Limb (tissue), 2 donors: Measurements from ENCODE around the gene ZNF24.

Experiments used
- DNase-seq, 2 donors: peaks; one replicate each; pipeline ENCODE4 v3.0.0-alpha.2; 2016; ENCODE audit errors: extremely low spot score in 2 of 2

Gene ZNF24

GRCh38 chr18:35343936-35344735 is at the start of gene ZNF24:
Gene ZNF24 (minus strand): TSS chr18:35344420. CDS start chr18:35340650, 3,770 bp downstream.
- peak; percentile 96 to 98 for DNase-seq

DNA sequence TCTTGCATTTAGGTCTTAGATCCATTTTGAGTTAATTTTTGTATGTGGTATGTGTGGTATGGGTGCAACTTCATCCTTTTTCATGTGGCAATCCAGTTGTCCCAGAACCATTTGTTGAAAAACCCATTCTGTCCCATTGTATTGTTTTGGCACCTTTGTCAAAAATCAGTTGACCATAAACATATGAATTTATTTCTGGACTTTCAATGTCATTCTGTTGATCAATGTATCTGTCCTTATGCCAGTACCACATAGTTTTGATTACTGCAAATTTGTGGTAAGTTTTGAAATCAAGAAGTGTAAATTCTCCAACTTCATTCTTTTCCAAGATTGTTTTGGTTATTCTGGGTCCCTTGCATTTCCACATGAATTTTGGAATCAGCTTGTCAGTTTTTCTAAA is 49.5 kb upstream of the ZNF24 start:
- no peak for DNase-seq

DNA sequence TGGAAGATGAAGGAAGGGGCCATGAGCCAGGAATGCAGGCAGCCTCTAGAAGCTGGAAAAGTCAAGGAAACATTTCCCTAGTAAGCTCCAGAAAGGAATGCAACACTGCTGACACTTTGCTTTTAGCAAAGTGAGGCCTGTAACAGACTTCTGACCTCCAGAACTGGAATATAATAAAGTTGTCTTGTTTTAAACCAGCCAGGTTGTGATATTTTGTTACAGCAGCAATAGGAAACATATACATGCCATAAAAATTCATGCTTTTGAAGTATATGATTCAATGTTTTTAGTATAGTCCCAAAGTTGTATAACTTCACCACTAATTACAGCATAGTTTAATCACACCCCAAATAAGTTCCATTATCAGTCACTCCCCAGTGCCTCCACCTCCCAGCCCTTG is 48.2 kb upstream of the ZNF24 start:
- no peak for DNase-seq

DNA sequence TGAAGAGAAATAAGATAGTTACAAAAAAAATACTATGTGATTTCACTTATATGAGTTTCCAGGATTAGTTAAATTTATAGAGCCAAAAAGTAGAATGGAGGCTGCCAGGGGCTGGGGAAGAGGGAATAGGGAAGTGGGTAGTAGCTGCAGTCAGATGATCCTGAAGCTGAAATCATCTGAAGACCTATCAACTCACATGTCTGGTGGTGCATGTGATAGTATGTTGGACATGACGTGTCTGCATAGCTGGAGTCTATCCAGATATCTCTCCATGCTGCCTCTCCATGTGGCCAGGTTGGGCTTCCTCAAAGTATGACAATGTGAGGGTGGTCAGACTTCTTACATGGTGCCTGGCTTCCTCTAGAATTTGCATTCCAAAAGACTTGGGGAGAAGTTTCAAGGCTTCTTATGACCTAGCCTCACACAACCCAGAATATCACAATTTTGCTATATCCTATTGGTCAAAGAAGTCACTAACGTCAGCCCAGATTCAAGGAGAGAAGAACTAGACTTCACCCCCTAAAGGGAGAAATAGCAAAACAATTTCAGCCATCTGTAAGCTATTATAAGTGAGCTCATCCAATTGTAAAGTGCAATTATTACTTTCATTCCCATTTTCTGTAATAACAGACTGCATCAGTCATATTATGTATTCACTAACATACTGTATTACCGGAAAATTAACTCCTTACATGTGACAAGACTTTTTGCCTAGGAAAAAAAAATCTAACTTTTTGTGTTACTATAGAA is 46.9 kb upstream of the ZNF24 start:
- no peak for DNase-seq

GRCh38 chr18:35389095-35389618 is 44.9 kb upstream of the ZNF24 start:
- no peak for DNase-seq

DNA sequence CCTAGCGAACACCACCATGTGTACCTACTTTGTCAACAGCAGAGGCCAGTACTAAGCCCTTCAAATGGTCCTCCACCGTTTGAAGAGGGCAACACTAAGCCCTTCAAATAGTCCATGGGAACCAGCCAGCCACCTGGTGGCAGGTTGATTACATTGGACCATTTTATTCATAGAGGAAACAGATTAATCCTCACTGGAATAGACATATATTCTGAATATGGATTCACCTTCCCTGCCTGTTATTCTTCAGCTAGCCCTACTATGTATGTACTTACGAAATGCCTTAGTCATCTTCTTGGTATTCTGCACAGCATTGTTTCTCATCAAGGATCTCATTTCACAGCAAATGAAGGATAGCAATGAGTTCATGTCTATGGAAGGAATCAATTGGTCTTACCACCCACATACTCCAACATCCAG is 42.9 kb upstream of the ZNF24 start:
- DNase-seq, result no peak

DNA sequence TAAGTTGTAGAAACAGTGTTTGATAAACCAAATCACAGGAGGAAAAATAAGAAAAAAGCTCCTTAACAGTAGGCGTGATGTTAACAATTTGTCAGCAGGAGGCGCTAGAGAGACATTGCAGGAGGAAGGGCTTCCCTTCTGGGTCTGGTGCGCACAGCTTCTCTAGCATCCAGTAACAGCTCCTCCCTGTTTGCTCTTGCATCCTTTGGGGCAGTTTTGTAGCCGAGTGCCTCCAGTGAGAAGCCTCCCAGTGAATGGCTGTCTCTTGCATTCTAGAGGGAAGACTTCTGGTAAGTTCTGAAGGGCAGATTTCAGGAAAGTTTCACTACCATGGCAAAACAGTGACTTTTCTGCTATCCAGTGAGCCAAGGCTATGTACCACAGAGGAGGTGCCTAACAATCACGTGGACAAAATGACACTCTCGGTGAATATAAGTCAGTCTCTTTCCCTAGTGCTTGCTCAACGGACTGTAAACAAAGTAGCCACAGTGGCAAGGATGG is 42.4 kb upstream of the ZNF24 start:
- peak; percentile 47 to 71 for DNase-seq

DNA sequence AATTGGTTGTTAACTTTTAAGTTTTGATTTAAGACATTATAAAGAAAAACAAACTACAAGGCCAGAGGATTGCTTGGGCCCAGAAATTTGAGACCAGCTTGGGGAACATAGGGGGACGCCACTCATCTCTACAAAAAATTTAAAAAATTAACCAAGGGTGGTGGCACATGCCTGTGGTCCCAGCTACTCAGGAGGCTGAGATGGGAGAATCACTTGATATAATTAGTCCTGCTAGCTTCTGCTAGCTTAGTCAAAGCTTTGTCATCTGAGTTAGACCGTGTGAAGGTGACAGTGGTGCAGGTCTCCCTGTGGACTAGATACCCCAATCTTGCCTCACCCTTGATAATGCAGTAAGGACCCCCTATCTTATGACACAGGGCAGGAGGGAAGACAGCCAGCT is 38.9 kb upstream of the ZNF24 start:
- no peak for DNase-seq

GRCh38 chr18:35379421-35379820 is 35.2 kb upstream of the ZNF24 start:
- DNase-seq, result no peak

GRCh38 chr18:35378574-35378896 is 34.3 kb upstream of the ZNF24 start:
- no peak for DNase-seq

DNA sequence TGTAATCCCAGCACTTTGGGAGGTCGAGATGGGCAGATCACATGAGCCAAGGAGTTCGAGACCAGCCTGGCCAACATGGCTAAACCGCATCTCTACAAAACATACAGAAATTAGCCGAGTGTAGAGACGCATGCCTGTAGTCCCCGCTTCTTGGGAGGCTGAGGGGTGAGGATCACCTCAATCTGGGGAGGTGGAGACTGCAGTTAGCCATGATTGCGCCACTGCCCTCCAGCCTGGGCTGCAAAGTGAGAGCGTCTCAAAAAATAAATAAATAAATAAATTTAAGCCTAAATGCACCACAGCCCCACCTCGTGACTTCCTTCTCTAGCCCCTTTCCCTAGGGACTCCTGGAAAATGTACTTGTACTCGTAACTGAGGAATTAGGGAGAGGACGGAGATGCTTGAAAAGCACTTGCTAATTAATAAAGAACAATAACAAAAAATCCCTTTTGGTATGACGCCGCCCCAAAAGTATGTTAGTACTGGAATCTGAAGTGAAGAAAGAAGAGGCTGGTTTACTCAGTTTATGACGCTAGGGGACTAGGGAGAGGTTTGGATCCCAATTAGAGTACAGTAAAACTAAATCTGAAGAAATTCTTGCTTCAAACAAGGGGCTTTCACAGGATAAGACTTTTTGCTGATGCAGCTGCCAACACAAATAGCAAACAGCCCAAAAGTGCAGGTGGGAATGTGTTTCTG is 33.8 kb upstream of the ZNF24 start:
- no peak for DNase-seq

GRCh38 chr18:35376742-35377695 is 32.8 kb upstream of the ZNF24 start, which contains the start of gene ZNF396:
Gene ZNF396 (minus strand): TSS chr18:35377337. CDS start chr18:35374292, 3,045 bp downstream.
- DNase-seq, result peak; percentile 77 to 84

GRCh38 chr18:35376393-35376741 is 32.1 kb upstream of the ZNF24 start:
- DNase-seq, result peak in 1 of 2 donors; percentile 37

DNA sequence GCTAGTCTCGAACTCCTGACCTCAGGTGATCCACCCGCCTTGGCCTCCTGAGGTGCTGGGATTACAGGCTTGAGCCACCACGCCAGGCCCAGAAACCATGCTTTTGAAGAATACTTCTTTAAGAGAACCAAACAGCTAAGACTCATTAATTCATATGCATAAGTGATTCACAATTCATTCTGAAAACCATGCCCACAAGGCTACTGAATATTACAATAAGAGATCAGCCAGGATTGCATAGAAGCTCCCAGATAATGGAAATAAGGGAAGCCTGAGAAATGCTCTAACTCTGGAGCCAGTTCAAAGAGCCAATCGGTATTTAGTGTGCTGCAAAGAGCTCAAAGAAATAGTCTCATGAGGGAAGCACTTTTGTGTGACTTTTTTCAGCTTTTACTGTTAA is 30.5 kb upstream of the ZNF24 start:
- no peak for DNase-seq

DNA sequence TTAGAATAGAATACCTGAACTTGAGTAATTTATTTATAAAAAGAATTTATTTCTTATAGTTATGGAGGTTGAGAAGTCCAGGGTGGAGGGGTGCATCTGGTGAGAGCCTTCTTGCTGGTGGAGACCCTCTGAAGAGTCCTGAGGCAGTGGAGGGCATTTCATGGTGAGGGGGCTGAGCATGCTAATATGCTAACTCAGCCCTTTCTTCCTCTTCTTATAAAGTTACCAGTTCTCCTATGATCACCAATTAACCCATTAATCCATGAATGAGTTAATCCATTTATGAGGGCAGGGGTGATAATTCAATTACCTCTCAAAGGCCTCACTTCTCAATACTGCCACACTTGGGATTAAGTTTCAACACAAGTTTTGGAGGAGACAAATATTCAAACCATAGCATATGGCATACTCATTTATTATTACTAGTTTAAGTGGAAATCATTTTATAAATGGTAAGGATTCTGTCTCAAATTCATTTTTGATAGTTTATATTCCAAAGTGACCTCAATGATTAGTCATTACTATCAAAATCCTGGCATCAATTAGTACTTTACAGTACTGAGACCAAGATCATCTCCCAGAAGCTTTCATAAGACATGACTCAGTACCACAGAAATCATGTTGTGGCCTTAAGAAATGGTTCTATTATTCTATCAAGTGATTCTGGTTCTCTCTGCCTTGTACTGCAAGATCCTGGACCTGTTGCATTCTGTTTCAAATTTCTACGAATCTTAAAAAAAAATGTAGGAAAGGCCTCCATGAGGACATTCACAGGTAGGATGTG is 27.4 kb upstream of the ZNF24 start:
- no peak for DNase-seq

DNA sequence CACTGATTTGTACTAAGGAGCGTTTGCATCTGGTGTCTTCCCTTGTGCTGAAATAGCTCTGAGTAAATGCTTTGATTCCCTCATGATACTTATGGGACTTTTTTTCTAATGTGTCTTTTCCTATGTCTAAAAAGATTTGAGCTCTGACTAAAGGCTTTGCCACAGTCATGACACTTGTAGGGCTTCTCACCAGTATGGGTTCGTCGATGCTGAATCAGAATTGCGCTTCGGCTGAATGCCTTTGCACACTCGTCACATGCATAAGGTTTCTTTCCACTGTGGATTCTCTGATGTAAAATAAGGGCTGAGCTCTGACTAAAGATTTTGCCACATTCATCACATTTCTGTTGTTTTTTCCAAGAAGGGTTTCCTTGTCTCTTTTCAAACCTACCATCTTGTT is 24.9 kb upstream of the ZNF24 start:
- no peak for DNase-seq

- DNase-seq, result no peak
Observed at GRCh38 chr18:35368595-35368994, 24.4 kb upstream of the ZNF24 start.

DNA sequence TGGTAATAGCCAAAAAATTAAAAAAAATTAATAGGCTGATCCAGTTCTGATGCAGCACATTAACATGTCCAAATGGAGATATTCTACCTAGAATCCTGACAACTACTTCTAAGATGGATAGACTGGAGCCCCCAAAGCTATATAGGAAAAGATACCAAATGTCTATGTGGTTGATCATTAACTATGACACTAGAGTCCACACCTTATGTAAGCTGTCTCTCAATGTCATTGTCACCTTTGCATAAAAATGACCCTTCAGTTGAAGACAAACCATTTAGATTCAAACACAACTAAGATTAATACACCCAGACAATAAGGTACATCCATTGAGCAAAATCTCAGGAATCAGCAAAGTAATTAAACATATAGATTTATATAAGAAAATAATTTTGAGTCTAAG is 18.3 kb upstream of the ZNF24 start:
- no peak for DNase-seq

DNA sequence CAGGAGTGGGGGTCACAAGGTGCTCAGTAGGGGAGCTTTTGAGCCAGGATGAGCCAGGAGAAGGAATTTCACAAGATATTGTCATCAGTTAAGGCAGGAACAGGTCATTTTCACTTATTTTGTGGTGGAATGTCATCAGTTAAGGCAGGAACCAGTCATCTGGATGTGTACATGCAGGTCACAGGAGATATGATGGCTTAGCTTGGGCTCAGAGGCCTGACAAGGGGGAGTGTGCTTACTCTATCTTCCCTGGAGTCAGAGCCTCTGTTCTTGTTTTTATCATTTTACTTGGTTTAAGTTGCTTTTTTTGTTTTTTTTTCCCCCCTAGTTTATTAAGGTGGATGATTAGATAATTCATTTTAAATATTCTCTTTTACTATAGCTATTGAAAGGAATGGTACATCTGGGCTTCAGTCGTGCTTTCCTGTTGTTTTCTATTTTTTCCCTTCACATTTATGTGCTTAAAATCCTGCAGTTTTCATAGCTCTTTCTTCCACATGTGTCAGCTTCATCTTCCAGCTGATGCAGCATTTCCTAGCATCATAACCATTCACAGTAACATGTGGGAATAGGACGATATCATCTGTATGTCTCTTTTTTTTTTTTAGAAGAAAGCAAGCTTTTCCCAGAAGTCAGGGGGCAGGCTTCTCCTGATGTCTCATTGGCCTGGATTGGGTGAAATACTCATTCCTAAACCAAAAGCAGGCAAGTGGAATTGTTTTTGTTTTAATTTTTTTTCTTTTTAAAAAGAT is 17.5 kb upstream of the ZNF24 start:
- DNase-seq, result no peak
